NCI-H69 (cell line): ENCODE data around the gene C1orf116.

ENCODE experiments used
- DNase-seq: peaks from one replicate; lab custom pipeline; 2025; lab: John Stamatoyannopoulos, UW

C1orf116 gene

DNA sequence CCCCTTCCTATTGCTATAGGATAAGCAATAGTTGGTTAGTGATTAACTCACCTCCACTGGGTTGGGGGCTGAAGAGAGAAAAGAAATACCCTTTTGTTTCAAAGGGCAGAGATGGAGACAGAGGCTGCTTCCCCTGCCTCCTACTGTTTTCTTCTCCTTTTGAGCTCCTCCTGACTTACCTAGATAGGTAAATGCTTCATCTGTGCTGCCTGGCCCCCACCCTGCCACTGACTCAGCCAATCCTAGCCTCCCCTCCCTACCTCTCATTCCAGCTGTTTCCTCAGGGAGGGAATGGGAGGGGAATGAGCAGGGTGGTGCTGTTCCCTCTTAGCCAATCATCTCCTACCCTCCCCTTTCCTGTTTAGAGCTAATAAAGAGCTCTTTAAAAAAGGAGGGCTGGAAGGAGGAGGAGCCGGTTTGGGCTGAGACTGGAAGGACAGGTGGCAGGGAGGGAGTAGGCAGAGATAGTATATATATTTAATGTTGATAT is at the start of gene C1orf116:
C1orf116 (minus strand) TSS at position 229 of the 490 bp plus-strand sequence. CDS start 5,158 bp downstream, outside the sequence.
- DNase-seq, result peak; percentile 99

DNA sequence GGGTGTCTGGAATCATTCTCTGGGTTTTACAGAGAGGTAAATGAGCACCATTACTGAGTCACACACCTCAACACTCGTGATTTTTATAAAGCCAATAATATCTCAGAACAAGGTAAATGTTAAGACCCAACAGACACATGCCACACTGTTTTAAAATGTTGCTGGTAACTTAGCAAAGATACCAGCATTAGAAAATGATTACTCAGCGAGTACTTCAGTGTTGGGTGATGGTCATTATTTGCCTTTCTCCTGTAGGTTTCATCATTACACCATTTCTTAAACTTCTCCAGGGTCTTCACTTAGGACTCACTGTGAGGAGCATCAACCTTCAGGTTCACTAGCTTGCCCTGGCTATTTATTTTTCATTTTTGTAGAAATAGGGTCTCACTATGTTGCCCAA is 49.2 kb upstream of the C1orf116 start:
- no peak for DNase-seq

DNA sequence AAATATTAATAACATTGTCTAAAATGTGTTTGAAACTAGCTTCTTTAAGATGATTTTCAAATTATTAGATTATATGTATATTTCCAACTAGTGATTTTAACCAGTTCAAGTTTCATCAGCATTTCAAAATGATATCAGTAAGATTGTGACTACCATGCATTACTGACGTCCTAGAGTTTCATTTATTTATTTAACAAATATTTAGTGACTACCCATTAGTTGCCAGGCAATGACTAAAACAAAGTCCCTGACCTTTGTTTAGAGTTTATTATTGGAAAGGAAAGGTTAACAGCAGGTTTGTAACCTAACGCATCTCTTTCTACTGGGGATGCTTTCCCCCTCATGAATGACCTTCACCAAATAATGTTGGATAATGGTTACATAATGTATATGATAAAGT is 48.5 kb upstream of the C1orf116 start:
- no peak for DNase-seq

DNA sequence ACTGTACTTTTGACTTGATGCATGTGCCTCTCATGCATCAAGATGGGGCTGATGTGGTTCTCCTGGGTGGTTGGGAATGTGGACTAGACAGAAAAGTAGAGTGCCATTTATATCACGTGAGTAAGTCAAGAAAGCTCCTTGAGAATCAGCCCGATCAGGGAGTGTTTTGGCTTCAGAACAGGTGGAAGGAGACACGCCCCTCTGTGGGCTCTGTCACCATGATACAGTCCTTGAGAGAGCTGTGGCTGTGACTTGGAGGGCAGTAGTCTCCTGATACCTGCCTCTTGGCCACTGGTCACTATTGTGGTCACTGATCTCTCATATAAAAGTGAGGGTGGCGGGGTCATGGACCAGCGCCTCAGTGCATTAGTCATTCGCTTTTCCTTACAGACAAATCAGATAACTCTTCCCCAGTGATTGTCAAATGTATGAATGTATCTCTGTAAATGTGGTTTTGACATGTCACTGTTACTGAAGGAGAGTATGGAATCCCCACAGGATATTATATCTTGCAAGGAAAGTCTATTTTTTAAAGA is 47.2 kb upstream of the C1orf116 start:
- no peak for DNase-seq

DNA sequence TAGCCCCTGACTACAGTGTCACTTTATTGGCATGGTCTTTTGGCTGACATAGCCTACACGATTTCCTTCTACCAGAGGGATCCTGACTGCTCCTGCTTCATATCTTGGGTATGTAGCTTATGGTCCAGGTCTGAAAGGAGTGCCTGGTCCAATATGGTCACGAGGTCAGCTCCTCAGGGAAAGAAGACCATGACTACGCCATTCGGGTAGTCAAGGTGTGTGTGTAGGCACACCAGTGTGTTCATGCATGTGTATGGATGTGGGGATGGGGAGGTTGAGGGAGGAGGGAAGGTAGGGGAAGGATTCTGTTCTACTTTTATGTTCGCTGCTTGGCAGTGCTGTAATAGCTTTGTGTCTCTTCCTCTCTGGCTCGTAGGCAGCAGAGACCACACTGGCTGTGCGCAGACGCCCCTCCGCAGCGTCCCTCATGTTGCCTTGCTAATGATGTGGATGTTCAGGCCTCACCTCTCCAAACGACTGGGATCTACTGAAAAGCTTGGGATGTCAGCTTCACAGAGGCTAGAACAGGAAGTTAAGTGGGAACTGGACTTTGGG is 46.1 kb upstream of the C1orf116 start:
- no peak for DNase-seq

DNA sequence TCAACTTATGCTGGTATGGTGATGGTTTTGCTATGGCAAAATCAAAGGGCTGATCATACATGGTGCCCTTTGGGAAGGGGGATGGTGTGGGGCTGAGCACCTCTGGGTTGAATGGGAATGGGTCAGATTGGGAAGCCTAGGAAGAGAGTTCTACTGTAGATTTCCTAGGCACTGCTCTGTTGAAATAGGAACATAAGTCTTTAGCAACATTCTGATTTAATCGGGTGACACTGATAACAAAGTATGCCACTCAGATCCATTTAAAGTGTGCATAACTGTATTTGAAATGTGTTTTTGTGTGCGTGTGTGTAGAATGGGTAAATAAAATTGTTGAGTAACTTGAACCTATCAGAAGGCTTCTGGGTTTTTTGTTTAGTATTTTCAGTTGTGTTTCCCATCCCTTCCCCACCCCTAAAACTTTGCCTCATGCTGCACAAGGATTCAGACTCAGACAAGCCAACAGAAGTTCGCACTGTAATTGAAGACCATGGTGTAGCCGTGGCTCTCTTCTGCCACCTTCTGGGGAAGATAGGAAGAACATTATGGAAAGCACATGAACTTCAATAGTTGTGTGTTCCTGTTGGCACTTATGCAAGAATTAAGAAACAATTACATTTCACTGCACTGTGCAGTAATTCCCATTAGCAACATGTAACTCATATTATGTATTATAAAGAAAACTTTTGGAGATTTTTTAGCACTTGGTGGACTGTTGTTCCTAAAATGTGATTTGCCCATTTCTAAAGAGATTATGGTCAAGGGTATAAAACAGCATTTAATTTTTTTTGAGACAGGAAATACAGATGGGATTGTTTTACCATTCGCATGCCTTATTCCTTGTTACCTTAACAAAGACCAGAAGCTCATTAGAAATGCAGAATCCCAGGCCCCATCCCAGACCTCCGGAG is 45.2 kb upstream of the C1orf116 start:
- DNase-seq, result peak; percentile 73

DNA sequence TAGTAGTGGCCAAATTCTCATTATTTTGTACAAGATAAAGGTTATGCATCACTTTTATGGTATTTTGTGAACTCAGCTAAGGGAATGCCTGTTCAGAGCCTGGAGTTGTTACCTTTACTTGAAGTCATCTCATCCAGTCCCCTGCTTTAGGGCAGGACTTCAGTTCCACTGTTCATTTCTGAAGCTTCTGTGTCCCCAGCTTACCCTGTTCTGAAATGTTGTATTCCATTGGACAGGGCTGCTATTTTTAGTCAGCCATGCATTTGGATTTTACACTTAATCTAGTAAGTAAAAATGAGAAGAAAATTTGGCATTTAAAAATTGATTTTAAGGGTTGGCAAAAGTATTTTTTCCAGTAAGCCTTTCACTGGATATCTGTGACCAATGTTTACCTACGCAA is 44.5 kb upstream of the C1orf116 start:
- no peak for DNase-seq

DNA sequence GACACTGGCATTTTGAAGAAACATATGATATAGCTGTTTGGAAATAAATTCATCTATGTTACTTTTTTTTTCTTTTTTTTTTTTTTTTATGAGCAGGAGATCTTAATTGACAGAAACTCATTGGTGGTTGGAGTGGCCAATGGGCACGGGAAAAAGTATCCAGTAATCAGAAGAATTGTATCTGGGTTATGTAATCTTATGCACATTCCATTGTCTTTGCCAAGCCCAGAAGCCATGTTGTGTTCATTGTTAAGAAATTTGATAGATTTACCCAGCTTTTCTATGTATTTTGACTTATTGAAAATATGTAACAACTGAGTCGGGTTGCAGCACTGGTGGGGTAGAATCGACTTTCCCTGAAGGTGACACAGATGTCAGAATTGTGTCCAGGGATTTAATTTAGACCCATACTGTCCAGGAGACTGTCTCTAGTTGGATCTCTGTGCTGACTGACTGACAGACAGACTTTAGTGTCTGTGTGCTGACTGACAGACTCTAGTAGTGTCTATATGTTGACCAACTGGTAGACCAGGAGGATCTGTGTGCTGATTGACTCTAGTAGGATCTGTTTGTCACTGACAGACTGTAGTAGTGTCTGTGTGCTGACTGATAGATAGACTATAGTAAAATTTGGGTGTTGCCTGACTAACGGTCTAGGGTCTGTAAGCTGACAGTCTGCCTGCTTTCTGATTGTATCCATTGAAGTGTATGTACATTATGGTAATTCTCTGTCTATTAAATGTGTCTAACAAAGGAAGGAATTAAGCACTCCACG is 43.8 kb upstream of the C1orf116 start:
- DNase-seq, result no peak

DNA sequence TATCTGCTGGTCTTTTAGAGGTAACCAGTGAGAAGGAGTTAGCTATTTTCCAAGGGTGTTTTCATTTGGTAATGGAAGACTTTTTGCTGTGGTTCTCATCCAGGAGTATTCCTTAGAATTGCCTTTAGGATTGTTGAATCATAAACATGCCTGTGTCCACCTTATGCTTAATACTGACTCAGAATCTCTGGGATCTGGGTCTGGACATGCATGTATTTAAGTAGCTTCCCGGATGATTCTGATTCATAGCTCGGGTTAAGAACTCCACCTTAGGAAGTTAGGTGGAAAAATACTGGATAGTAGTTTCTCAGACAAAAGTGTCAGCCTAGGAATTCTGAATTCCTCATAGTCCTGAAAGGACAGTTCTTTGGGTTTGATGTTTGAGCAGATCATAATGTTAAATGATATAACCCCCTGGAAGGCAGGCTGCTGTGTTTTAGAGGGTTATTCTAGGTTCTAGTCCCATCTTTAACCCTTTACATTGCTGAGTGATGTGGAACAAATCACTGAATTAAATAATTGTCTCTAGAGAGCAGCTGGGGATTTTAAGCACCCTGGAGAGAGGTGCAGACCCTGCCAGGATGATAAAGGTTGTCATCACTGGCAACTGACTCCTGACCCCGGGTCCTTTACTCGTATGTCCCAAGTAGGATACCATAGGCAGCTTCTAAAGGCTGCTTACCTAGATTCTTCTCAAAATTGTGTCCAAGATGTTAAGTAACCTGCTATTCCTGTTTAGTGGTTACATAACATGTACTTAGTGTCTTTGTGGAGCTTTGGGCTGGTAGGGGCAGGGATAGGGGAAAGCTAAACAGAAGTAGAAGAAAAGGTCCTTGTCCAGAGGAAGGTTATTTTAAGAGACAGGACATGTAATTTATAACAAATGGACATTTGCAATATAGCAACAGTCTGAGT is 41.6 kb upstream of the C1orf116 start:
- DNase-seq, result no peak

DNA sequence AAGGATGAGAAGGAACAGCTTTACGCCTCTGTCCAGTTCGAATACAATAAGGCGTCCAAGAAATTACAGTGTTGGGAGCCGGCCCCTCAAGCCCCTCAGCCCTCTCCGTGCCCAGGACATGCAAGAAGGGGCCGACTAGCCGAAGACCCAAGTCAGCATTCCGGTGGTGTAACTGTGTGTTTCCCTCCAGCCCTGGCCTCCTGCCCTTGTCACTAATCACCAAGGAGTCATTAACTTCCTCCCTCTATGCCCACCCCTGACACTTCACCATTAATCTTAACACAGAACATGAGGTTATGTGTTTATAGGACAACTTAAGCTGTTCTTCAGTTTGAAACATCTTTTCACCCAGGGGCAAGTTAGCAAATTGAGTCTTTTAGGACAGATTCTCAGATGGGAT is 39.7 kb upstream of the C1orf116 start:
- DNase-seq, result no peak

DNA sequence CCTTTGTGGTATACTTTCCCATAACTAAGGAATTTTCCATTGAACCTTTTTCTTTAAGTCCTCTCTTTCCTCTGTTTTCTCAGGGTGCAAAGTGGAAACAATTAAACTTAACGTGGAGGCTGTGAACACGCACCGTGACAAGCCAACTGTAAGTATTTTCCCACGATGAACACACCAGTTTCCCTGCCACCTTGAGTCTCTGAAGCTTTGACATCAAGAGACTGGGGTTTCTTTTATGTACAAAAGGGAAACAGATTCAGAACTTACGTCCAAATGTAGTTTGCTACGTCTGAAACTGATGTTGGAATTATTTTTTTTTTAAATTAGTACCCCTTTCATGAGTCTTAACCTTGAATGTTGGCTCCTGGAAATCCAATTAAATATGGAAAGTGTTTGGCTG is 38.9 kb upstream of the C1orf116 start:
- no peak for DNase-seq

DNA sequence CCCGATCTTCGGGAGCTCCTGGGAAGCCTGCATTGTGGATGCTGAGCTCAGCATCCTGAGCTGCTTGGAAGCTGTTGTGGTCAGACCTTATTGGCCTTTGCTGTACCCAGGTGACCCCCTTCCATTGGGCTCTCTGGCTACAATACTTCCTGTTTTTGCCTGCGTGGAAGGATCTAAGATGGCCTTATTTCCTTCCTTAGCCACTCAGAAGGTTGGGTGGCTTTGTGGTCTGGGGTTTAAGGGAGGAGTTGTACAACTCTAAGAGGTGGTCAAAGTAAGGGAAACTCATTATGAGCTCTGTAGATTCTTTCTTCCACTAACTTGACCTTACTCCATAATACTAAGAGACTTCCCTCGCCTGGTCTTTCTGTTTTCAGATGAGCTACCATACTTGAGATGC is 38.3 kb upstream of the C1orf116 start:
- no peak for DNase-seq

DNA sequence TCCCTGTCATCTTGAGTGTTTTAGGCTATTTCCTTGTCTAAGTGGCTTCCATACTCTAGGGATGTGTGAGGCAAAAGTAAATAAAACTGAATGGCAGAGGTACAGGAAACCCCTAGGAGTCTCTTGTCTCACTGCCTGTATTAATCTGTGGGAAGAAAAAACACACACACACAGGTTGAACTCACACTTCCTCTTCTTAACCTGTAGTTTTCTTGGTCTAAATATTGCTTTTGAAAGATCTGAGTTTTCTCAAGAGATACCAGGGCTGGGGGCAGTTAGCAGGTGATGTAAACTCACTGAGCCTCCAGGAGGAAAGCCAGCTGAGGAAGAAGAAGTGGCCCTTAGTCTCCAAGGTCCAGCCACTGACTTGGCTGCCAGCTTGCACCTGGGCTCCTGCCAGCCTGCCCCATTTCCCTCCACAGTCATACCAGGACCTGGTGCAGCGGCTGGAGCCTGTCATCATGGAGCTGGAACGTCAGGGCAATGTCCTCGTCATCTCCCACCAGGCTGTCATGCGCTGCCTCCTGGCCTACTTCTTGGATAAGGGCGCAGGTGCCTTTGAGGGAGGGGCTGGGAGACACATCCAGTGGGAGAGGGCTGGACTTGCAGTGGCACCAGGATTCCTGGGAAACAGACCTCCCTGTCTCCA is 37.4 kb upstream of the C1orf116 start:
- no peak for DNase-seq

DNA sequence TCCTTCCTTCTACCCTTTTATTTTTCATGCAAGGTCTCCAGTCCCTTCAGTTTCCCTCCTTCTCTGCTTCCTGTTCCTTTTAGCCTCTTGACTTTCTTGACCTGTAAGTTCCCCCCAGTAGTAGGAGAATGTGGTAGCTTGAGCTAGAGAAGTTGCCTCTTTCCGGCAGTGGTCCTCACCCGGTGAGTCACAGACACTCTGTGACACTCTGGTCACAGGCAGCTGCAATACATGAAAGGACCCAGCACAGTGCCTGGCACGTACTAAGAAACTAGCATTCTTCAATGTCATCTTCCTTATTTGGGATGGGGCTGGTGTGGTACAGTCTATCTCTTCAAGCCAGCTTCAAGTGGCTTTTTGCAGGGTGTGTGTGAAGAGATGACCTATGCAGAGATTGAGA is 36.5 kb upstream of the C1orf116 start:
- DNase-seq, result no peak

DNA sequence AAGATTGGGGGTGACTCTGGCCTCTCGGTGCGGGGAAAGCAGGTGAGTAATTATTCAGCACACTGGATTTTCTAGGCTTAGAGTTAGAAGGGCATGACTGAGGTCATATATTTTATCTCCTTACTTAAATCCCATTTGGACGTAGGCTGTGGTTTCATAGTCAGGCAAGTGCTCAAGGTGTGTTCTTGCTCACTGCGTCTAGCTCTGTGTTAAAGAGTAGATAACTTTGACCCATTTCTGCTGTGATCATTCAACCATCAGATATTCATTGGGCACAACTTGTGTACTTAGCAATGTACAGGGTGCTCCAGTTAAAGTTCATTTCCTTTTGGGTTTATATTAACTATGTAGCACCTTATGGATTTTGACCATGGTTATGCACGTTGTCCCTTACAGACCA is 35.1 kb upstream of the C1orf116 start:
- no peak for DNase-seq

DNA sequence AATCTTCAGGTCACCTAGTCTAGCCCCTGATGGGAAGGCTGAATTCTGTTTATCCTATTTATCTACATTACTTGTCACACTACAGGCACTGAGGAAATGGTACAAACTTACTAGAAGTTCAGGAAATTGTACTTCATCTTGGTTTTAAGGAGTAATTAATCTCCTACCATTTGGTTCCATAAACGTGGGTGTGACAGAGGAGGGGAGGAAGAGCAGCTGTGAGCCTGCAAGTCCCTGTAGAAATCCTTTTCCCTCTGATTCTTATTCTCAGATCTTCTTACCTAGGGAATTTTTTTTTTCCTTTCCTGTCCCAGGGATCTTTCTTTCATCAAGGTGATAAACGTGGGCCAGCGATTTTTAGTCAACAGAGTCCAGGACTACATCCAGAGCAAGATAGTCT is 34.6 kb upstream of the C1orf116 start:
- no peak for DNase-seq

DNA sequence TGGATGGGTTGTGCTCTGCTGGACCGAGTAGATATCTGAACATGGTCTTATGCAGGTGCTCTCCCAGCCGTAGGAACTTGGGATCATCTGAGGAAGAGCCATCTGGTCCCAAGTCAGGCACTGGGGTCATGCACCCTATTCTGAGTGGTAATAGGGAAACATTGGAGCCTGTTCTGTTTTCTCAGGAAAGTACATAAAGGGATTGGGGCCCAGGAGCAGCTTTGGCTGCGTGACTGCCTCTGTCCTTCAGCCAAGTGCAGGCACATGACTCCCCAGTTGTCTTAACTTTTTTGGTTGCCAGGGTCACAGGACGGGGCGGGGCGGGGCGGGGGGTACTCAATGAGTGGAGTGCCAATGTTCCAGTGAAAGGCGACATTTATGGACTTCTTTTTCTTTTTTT is 32.0 kb upstream of the C1orf116 start:
- DNase-seq, result no peak

DNA sequence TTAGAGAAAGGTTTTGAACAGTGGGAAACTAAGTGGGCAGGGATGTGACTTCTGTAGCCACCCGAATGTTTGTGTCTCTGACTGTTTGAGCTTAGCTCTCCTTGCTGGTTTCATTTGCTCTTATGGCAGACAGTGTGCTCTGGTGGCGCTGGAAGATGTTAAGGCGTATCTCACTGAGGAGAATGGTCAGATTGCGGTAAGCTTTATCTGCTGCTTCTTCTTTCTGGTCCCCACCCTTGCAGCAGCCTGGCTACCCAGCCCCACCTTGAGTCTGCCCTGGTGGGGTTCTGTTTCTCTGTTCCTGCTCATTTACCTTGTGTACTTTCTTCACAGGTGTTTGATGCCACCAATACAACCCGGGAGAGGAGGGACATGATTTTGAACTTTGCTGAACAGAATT is 30.5 kb upstream of the C1orf116 start:
- no peak for DNase-seq

DNA sequence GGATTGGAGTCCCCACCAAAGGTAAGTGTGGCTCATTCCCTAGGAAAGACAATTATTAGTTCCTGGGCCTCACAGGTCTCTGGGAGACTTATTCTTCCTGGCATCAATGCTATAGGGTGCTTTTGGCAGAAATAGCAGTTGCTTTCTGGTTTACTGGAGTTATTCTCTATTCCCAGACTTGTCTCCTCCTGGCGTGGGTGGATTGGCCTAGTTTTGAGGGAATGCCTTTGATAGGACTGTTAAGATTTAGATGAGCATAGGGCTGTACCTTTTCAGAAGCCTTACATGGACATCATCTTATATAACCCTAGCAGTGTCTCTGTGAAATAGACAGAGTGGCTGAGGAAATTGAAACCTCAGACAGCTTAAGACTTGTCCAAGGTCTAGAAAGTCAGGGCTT is 29.5 kb upstream of the C1orf116 start:
- no peak for DNase-seq

DNA sequence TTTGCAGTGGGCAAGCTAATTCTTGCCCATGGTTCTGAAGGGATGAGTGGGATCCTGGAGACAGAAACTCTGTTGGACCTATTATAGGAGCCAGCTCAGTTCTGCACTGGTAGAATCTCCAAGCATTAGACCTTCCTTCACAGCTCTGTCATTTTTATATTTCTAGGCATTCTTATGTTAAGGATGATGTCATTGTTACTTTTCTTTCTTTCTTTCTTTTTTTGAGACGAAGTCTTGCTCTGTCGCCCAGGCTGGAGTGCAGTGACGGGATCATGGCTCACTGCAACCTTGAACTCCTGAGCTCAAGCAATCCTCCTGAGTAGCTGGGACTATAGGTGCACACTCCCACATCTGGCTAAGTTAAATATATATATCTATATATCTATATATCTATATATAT is 28.0 kb upstream of the C1orf116 start:
- DNase-seq, result no peak

DNA sequence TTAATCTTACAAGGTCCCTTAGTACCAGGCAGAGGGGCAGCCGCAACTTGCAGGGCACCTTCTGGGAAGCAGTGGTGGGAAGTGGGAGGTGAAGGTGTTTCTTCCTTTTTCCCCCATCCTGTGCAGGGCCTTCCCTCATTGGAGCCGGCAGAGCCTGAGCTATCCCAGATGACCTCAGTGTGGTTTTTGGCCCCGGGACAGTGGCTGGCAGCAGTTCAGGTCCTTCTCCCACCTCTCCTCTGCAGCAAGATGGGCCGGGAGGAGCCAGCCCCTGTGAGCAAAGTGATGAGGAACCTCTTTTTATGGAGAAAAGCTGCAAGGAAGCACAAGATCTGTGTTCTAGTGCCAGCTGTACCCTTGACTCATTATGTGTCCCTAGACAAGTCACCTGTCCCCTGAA is 27.3 kb upstream of the C1orf116 start:
- no peak for DNase-seq
